Neural crest cell (in vitro differentiated cells): ENCODE results near the gene SORCS3. TPM values are rescaled to one million over a fixed set of nuclear protein-coding genes. Genes with fewer than 3 reads are reported as not detected.

Experiments used
- DNase-seq: peaks from one replicate; pipeline ENCODE4 v3.0.0; 2021; ENCODE audit warnings: low read depth, mixed read lengths, low spot score
- H3K27ac Mint-ChIP-seq: one replicate; pipeline ENCODE4 v1.8.0; 2021; ENCODE audit warnings: mild to moderate bottlenecking, mixed read lengths; ENCODE audit not compliant: unreplicated experiment
- H3K27me3 Mint-ChIP-seq: 2 replicates; pipeline ENCODE4 v1.8.0; 2021; ENCODE audit warnings: low read depth, mild to moderate bottlenecking, mixed read lengths
- H3K36me3 Mint-ChIP-seq: 2 replicates; pipeline ENCODE4 v1.8.0; 2021; ENCODE audit warnings: low read depth, mild to moderate bottlenecking, mixed read lengths
- H3K4me1 Mint-ChIP-seq: 2 replicates; pipeline ENCODE4 v1.8.0; 2021; ENCODE audit warnings: mixed read lengths
- H3K4me3 Mint-ChIP-seq: one replicate; pipeline ENCODE4 v1.8.0; 2021; ENCODE audit warnings: mild to moderate bottlenecking, mixed read lengths
- H3K9me3 Mint-ChIP-seq: 2 replicates; pipeline ENCODE4 v1.8.0; 2021; ENCODE audit warnings: mixed read lengths
- total RNA-seq: library from RNA; stranded (reverse); gene quantifications from 2 replicates; pipeline ENCODE4 v1.2.1, GENCODE V29; 2021
- TF ChIP-seq, protein P1 (sequence below): fragments of 200-600 bp; sonication (generic); conservative IDR thresholded peaks from 2 replicates; pipeline ENCODE4 v1.5.0; 2021; ENCODE audit warnings: antibody characterized with exemption, mild to moderate bottlenecking

The SORCS3 gene
- total RNA-seq, 1 donor from 2014 or later, result 3.3 TPM

DNA sequence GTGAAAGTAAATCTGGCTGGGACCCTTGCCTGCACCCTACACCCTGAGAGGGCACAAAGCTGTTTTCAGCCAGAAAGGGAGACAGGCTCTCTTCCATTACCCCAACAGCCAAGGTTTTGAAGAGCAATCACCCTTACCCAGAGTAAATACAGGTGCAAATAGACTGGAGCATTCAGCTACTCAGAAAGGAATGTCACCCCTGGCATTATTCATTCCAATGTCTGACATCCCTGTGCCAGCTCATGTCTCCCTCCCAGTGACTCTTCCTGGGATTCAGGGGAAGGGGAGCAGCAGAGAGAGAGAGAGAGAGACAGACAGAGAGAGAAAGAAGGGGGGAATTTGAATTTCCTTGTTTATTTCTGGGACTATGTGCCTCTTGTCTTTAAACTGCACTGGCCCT lies 611.8 kb downstream of the SORCS3 start:
- H3K27ac Mint-ChIP-seq, result no peak overlapping the region
- peaks cover 7% of the 10 kb centered on the region for H3K9me3 Mint-ChIP-seq
- no peaks in the 10 kb centered on the region for H3K36me3 Mint-ChIP-seq
- TF ChIP-seq, protein P1, sequence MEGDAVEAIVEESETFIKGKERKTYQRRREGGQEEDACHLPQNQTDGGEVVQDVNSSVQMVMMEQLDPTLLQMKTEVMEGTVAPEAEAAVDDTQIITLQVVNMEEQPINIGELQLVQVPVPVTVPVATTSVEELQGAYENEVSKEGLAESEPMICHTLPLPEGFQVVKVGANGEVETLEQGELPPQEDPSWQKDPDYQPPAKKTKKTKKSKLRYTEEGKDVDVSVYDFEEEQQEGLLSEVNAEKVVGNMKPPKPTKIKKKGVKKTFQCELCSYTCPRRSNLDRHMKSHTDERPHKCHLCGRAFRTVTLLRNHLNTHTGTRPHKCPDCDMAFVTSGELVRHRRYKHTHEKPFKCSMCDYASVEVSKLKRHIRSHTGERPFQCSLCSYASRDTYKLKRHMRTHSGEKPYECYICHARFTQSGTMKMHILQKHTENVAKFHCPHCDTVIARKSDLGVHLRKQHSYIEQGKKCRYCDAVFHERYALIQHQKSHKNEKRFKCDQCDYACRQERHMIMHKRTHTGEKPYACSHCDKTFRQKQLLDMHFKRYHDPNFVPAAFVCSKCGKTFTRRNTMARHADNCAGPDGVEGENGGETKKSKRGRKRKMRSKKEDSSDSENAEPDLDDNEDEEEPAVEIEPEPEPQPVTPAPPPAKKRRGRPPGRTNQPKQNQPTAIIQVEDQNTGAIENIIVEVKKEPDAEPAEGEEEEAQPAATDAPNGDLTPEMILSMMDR, result no peak
- DNase-seq, result no peak
- no peak overlapping the region for H3K4me3 Mint-ChIP-seq
- H3K4me1 Mint-ChIP-seq, result no peaks in the 10 kb centered on the region
- no peaks in the 10 kb centered on the region for H3K27me3 Mint-ChIP-seq

DNA sequence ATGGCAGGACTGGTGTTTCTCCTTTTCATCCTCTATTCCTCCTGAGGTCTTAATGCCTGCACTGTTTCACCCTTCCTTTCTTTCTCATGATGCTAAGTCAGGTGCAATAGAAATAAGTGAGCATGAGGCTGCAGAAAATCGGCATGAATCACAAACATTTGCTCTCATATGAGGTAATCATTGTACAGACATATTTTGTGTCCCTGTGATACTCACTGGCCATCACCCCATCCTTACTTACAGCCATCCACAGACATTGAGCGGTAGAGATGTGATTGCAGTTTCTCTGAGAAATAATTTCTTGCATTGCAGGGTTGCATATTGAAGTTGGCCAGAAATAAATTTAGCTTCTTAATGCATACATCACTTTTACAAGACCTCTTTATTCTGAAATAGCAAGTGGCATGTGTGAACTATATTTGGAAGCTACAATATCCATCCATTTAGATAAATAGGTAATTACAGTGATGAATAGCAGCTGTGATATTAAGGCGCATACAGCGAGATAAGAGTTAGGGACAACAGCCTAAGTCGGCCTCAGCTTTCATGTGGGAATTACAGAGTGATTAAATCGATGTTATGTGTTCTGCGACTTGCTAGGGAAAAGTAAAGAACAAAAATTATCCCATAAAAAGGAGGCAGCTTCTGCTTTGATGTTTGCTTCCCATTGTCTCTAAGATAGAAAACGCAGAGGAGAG lies 612.6 kb downstream of the SORCS3 start:
- H3K4me3 Mint-ChIP-seq, result no peak overlapping the region
- no peaks in the 10 kb centered on the region for H3K4me1 Mint-ChIP-seq
- no peak for DNase-seq
- TF ChIP-seq, protein P1, result no peak
- no peaks in the 10 kb centered on the region for H3K36me3 Mint-ChIP-seq
- H3K27ac Mint-ChIP-seq, result no peak overlapping the region
- H3K27me3 Mint-ChIP-seq, result no peaks in the 10 kb centered on the region
- H3K9me3 Mint-ChIP-seq, result peaks cover 7% of the 10 kb centered on the region

DNA sequence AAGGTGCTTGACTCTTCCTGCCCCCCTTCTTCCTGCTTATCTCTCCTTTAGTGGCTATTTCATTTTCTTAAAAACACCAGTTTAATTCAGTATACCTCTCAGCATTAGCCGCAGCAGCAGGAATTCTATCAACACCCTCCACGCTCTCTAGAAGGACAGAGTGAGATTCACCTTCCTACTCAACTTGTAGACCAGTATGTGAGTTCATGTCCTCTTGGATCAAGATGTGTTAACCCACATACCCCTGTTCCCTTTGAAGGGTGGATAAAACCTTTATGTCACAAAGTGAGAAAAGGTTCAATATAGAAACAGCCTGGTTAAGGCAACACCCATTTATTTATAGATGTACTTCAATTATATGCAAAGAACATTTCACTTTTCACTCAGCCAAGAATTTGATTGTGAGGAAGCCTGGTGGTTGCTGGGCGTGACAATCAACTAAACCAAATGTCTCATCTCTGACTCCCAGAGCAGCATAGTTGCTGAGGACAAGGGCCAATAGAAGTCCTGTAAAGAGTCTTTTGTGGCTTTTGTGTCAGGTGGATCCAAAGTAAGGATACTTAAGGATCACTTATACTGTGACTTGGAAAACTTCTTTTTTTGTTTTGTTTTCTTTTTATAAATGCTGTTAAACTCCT lies 617.1 kb downstream of the SORCS3 start:
- no peak overlapping the region for H3K27ac Mint-ChIP-seq
- no peaks in the 10 kb centered on the region for H3K27me3 Mint-ChIP-seq
- peaks cover 2% of the 10 kb centered on the region for H3K9me3 Mint-ChIP-seq
- H3K4me3 Mint-ChIP-seq, result no peak overlapping the region
- no peaks in the 10 kb centered on the region for H3K36me3 Mint-ChIP-seq
- TF ChIP-seq, protein P1, result no peak
- no peak for DNase-seq
- no peaks in the 10 kb centered on the region for H3K4me1 Mint-ChIP-seq

GRCh38 chr10:105258674-105259065 lies 617.6 kb downstream of the SORCS3 start:
- no peak overlapping the region for H3K27ac Mint-ChIP-seq
- no peaks in the 10 kb centered on the region for H3K4me1 Mint-ChIP-seq
- TF ChIP-seq, protein P1, result no peak
- H3K9me3 Mint-ChIP-seq, result peaks cover 2% of the 10 kb centered on the region
- DNase-seq, result no peak
- H3K36me3 Mint-ChIP-seq, result no peaks in the 10 kb centered on the region
- H3K27me3 Mint-ChIP-seq, result no peaks in the 10 kb centered on the region
- no peak overlapping the region for H3K4me3 Mint-ChIP-seq

DNA sequence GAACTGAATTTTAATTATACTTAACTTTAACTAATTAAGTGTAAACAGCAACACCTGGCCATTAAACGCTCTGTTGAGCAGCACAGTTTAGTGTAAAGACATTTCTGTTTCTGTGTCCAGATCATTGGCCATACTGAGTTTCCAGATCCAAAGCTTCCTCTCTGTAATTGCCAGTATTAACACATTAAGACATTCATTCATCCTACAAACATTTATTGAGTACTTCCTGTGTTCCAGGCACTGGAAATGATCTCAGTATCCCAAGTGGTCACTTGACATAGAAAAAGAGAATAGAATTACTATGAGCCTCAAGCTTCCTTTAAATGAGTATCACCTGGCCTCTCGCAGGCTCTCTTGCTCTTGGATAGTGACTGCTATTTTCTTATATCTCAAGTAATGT lies 618.1 kb downstream of the SORCS3 start:
- H3K27ac Mint-ChIP-seq, result no peak overlapping the region
- no peaks in the 10 kb centered on the region for H3K36me3 Mint-ChIP-seq
- H3K4me1 Mint-ChIP-seq, result no peaks in the 10 kb centered on the region
- DNase-seq, result no peak
- TF ChIP-seq, protein P1, result no peak
- no peak overlapping the region for H3K4me3 Mint-ChIP-seq
- peaks cover 2% of the 10 kb centered on the region for H3K9me3 Mint-ChIP-seq
- H3K27me3 Mint-ChIP-seq, result no peaks in the 10 kb centered on the region
